SK-N-SH treated with all-trans-retinoic acid at 6 μM for 48 hours (cell line): ENCODE measurements around the gene OPRM1.

Source experiments
- ARNTL ChIP-seq: fragments of 450-650 bp; formaldehyde crosslinking; IDR thresholded peaks from 2 replicates; pipeline ENCODE4 v1.5.0; 2020; ENCODE audit warnings: low read depth, mild to moderate bottlenecking, moderate library complexity, borderline replicate concordance
- BACH2 ChIP-seq: fragments of 250-450 bp; sonication (Bioruptor Pico); IDR thresholded peaks from 2 replicates; pipeline ENCODE4 v1.9.0; 2021; ENCODE audit warnings: mild to moderate bottlenecking, borderline replicate concordance
- CREB5 ChIP-seq: fragments of 250-450 bp; sonication (Bioruptor Pico); IDR thresholded peaks from 2 replicates; pipeline ENCODE4 v1.5.1; 2020; ENCODE audit warnings: low read depth, mild to moderate bottlenecking, moderate library complexity
- CSDC2 ChIP-seq: fragments of 250-450 bp; sonication (Bioruptor Pico); IDR thresholded peaks from 2 replicates; pipeline ENCODE4 v1.5.0; 2020; ENCODE audit warnings: mild to moderate bottlenecking, moderate library complexity
- CSRNP3 ChIP-seq: fragments of 250-450 bp; sonication (Bioruptor Pico); IDR thresholded peaks from 2 replicates; pipeline ENCODE4 v1.5.1; 2021; ENCODE audit warnings: mild to moderate bottlenecking, moderate library complexity
- PATZ1 ChIP-seq: fragments of 250-450 bp; sonication (Bioruptor Pico); IDR thresholded peaks from 2 replicates; pipeline ENCODE4 v1.8.0; 2020; ENCODE audit warnings: mild to moderate bottlenecking, moderate library complexity, borderline replicate concordance
- POU6F1 ChIP-seq: fragments of 250-450 bp; sonication (Bioruptor Pico); IDR thresholded peaks from 2 replicates; pipeline ENCODE4 v1.8.0; 2021; ENCODE audit warnings: low read depth, mild to moderate bottlenecking, moderate library complexity, borderline replicate concordance
- RARB ChIP-seq: fragments of 250-450 bp; sonication (Bioruptor Pico); IDR thresholded peaks from 2 replicates; pipeline ENCODE4 v1.8.0; 2021; ENCODE audit warnings: mild to moderate bottlenecking, moderate library complexity
- TCF4 ChIP-seq: fragments of 250-450 bp; sonication (Bioruptor Pico); IDR thresholded peaks from 2 replicates; pipeline ENCODE4 v1.8.0; 2021; ENCODE audit warnings: mild to moderate bottlenecking, moderate library complexity, borderline replicate concordance
- TOX ChIP-seq: fragments of 250-450 bp; sonication (Bioruptor Pico); IDR thresholded peaks from 2 replicates; pipeline ENCODE4 v1.8.0; 2021; ENCODE audit warnings: mild to moderate bottlenecking, moderate library complexity, borderline replicate concordance
- ZC3H10 ChIP-seq: fragments of 250-450 bp; sonication (Bioruptor Pico); IDR thresholded peaks from 2 replicates; pipeline ENCODE4 v1.5.1; 2021; ENCODE audit warnings: mild to moderate bottlenecking, moderate library complexity
- ZFP3 ChIP-seq: fragments of 250-450 bp; sonication (Bioruptor Pico); IDR thresholded peaks from 2 replicates; pipeline ENCODE4 v1.5.0; 2020; ENCODE audit warnings: mild to moderate bottlenecking, moderate library complexity
- ZFP30 ChIP-seq: fragments of 450-650 bp; formaldehyde crosslinking; IDR thresholded peaks from 2 replicates; pipeline ENCODE4 v1.5.0; 2022; ENCODE audit warnings: mild to moderate bottlenecking, moderate library complexity

GRCh38 chr6:154157706-154158105 lies 118.7 kb downstream of the OPRM1 start:
- TF ChIP-seq RARB (CRISPR knock-in tag) (no peak), ZC3H10 (CRISPR knock-in tag) (no peak), ARNTL (CRISPR knock-in tag) (no peak), PATZ1 (CRISPR knock-in tag) (no peak), CSDC2 (CRISPR knock-in tag) (no peak), BACH2 (no peak), ZFP3 (CRISPR knock-in tag) (no peak), CREB5 (no peak), POU6F1 (CRISPR knock-in tag) (no peak), CSRNP3 (CRISPR knock-in tag) (no peak), TCF4 (no peak), TOX (CRISPR knock-in tag) (no peak), ZFP30 (no peak)
